ENCODE data around the gene FBLL1. TPM values are rescaled to one million over a fixed set of nuclear protein-coding genes. Genes with fewer than 3 reads are reported as not detected.

FBLL1 gene
- polyA plus RNA-seq, 4 donors, result 0.26 to 1.3 (median 0.66) TPM

Other genes starting within 250 kb of the FBLL1 start
- gene WWC1, start 237.7 kb upstream of the FBLL1 start, polyA plus RNA-seq (ENCODE audit: insufficient read length in 4 of 4), result 10 to 100 TPM; 78.3 to 93.0 (median 82.7) TPM
- gene RARS1, start 42.8 kb upstream of the FBLL1 start, polyA plus RNA-seq (ENCODE audit: insufficient read length in 4 of 4), result 10 to 100 TPM; 71.7 to 81.7 (median 80.5) TPM
- gene PANK3, start 50.1 kb downstream of the FBLL1 start, polyA plus RNA-seq (ENCODE audit: insufficient read length in 4 of 4), result 10 to 100 TPM; 50.9 to 68.9 (median 64.0) TPM